Measurements from ENCODE around the gene BOD1L2. TPM values are rescaled to one million over a fixed set of nuclear protein-coding genes. Genes with fewer than 3 reads are reported as not detected.

BOD1L2 gene
- total RNA-seq, 1 experiment from 2014 or later: not detected

DNA sequence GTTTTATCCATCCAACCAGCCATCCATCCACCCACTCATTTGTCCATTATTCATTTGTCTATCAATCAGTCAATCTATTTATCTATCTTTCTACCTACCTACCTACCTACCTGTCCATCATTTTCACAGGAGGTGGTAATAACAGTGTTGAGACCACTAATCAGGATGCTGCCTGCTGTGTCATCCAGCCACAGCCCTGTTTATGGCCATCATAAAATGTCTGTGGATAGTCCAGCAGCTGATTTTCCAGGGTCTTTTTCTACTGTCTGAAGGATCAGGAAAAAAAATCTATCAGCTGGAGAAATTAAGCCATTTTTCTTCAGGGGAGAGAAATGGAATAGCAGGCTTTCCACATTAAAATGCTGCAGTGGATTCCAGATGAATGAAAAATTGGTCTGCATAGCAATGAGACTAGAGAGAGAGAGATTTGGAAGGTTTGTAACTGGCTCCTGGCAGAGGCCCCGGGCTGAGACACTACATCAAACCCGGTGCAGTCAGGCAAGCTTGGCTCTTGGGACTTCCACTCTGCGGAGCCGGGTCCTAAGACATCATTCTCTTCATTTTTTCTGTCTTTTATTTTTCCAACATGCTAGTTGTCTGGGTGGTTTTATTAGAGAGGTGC lies 33.0 kb upstream of the BOD1L2 start:
- Histone ChIP-seq H3K4me3 (replicated peaks in 1 of 2; ENCODE audit: low read depth in 1 of 2, low read length in 2 of 2) (no peak overlapping the region), H3K4me1 (ENCODE audit: control insufficient read depth in 1 of 2, insufficient read depth in 2 of 2, low read length in 2 of 2) (no peaks in the 10 kb centered on the region), H3K27me3 (ENCODE audit: insufficient read depth, low read length) (peaks cover 34% of the 10 kb centered on the region; the same call in 1 of the 2 replicates), H3K36me3 (ENCODE audit: control insufficient read depth in 1 of 2, insufficient read depth in 2 of 2, low read length in 2 of 2) (no peaks in the 10 kb centered on the region), H3K4me2 (ENCODE audit: low read length) (no peak overlapping the region), H3K27ac (ENCODE audit: low read depth, low read length) (no peak overlapping the region), H3K79me2 (ENCODE audit: insufficient read depth, low read length) (no peaks in the 10 kb centered on the region), H2AFZ (ENCODE audit: low read depth, low read length, poor library complexity, severe bottlenecking) (no peak overlapping the region), H3K9ac (ENCODE audit: low read length) (no peak overlapping the region), H3K9me2 (ENCODE audit: insufficient read depth) (no peaks in the 10 kb centered on the region), H3K9me3 (ENCODE audit: control insufficient read depth in 1 of 2, insufficient read depth in 1 of 2, low read depth in 1 of 2, low read length in 2 of 2) (no peaks in the 10 kb centered on the region), H4K20me1 (ENCODE audit: insufficient read depth) (no peaks in the 10 kb centered on the region)
- POLR2A ChIA-PET: no interaction called here
- no peak for DNase-seq (ENCODE audit: low read depth, low spot score)
- CTCF ChIA-PET: no interaction called here
- RAD21 ChIA-PET (ENCODE audit: low non-redundant PET in 1 of 2, low total read pairs in 2 of 2, uncharacterized antibody in 2 of 2, unreplicated experiment in 2 of 2): no interaction called here
- no peak for ATAC-seq
- BruUV-seq (replicated peaks): no TSS peak
- TF ChIP-seq EZH2 (IDR thresholded peaks at IDR 0.05): no peak
- TF ChIP-seq, protein P1, sequence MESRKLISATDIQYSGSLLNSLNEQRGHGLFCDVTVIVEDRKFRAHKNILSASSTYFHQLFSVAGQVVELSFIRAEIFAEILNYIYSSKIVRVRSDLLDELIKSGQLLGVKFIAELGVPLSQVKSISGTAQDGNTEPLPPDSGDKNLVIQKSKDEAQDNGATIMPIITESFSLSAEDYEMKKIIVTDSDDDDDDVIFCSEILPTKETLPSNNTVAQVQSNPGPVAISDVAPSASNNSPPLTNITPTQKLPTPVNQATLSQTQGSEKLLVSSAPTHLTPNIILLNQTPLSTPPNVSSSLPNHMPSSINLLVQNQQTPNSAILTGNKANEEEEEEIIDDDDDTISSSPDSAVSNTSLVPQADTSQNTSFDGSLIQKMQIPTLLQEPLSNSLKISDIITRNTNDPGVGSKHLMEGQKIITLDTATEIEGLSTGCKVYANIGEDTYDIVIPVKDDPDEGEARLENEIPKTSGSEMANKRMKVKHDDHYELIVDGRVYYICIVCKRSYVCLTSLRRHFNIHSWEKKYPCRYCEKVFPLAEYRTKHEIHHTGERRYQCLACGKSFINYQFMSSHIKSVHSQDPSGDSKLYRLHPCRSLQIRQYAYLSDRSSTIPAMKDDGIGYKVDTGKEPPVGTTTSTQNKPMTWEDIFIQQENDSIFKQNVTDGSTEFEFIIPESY (IDR thresholded peaks at IDR 0.05; ENCODE audit: extremely low read depth, insufficient replicate concordance, low read length): no peak
- TF ChIP-seq, protein P2, sequence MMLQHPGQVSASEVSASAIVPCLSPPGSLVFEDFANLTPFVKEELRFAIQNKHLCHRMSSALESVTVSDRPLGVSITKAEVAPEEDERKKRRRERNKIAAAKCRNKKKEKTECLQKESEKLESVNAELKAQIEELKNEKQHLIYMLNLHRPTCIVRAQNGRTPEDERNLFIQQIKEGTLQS (IDR thresholded peaks at IDR 0.05): no peak
- TF ChIP-seq POLR2AphosphoS5 (IDR thresholded peaks at IDR 0.05; ENCODE audit: low read depth, low read length): no peak
- no peak for TF ChIP-seq POLR2A (IDR thresholded peaks at IDR 0.05; ENCODE audit: borderline replicate concordance, extremely low read depth, insufficient read depth, insufficient read length)
- no peak for TF ChIP-seq EGR1 (IDR thresholded peaks at IDR 0.05; ENCODE audit: low read depth)
- no peak for TF ChIP-seq TCF7L2 (IDR thresholded peaks at IDR 0.05; ENCODE audit: borderline replicate concordance, extremely low read depth, insufficient read depth, insufficient read length)
- TF ChIP-seq CBX3 (IDR thresholded peaks at IDR 0.05; ENCODE audit: low read depth): no peak
- intact Hi-C loops (cut with micrococcal nuclease): no loop called here

Measured in HCT116 (cell line).